ENCODE data around the gene FBXO34.
A peak's percentile ranks its signal among the peaks of the same experiment; 100 is the strongest.

FBXO34 gene

DNA sequence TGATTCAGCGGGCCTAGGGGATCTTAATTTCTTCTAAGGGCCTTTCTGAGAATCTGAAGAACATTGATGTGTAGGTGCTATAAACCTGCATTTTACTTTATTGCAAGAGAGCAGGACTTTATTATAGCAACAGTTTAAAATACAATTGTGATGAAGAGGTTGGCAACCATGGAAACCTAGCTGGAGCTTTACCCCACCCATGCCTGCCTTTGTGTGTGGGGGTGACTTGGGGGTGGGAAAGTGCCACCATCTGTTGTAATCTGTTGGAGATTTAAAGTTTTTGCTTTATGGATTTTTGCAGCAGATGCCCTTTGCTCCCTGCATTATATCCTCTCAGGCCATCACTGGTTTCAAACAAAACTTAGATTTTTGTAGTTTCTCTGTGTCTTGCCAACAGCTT lies 75.8 kb downstream of the FBXO34 start:
- no peak for DNase-seq (ENCODE audit: low spot score)

DNA sequence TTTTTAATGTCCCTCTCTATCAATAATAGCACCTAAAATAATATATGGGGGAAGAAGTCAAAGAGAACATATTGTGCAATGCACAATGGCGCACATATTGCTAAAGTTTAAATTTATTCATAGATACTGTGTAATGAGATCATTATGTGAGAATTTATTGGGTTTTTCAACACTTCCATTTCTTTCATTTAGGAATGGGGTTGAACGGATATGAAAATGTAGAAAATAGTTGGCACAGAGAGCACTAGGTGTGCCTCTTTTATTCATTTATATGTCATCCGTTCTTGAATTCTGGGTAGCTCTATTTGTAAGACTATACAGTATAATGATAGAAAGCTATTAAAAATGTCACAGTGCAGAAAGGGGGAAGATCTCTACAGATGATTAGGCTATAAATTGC lies 76.5 kb downstream of the FBXO34 start:
- DNase-seq (ENCODE audit: low spot score), result no peak

- no peak for DNase-seq (ENCODE audit: low spot score)
Observed at GRCh38 chr14:55348766-55349453, 77.7 kb downstream of the FBXO34 start.

GRCh38 chr14:55349565-55349964 lies 78.3 kb downstream of the FBXO34 start:
- no peak for DNase-seq (ENCODE audit: low spot score)

DNA sequence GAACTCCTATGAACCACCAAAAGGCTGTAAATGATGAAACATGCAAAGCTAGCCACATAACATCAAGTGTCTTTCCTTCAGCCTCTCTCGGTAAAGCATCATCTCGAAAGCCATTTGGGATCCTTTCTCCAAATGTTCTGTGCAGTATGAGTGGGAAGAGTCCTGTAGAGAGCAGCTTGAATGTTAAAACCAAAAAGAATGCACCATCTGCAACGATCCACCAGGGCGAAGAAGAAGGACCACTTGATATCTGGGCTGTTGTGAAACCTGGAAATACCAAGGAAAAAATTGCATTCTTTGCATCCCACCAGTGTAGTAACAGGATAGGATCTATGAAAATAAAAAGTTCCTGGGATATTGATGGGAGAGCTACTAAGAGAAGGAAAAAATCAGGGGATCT lies 79.2 kb downstream of the FBXO34 start:
- DNase-seq (ENCODE audit: low spot score), result no peak

GRCh38 chr14:55351111-55351510 lies 79.9 kb downstream of the FBXO34 start:
- DNase-seq (ENCODE audit: low spot score), result no peak

- DNase-seq (ENCODE audit: low spot score), result no peak
Observed at GRCh38 chr14:55352201-55352600, 81.0 kb downstream of the FBXO34 start.

DNA sequence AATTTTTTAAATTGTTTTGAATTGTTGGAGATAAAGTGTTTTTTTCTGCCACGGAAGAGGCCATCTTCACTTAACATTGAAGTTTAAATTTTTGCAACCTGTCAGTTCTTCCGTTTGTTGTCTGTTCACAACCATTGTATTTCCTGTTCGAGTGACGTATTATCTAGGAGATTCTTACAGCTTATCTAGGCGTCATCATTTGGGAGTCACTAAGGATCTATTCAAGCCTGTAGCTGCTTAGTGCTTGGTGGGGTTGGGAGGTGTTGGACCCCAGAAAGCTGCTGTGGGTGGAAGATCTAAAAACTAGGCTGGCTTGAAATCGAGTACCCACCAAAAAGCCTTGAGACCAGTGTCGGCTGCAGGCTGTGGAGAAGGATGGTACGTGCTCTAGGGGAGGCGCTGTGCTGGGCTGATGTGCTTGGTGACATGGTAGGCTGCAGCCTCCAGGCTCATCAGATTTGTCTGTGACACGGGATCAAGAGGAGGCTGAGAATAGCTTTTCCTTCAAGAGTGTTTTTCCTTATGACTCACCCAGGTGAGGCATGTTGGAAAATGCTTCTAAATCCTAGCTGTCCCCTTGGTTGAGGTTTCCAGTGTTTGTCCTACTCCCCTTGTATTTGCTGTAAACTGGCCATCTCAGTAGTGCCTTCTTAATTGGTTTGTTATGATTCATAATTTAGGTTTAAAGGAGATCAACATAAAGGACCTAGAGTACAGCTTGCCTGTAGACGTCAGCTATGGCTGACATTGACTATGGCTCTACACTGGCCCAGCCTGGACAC lies 82.7 kb downstream of the FBXO34 start:
- DNase-seq (ENCODE audit: low spot score), result peak; percentile 17

- DNase-seq (ENCODE audit: low spot score), result peak; percentile 75
Observed at GRCh38 chr14:55354500-55354899, 83.3 kb downstream of the FBXO34 start.

GRCh38 chr14:55355922-55356321 lies 84.7 kb downstream of the FBXO34 start:
- no peak for DNase-seq (ENCODE audit: low spot score)

DNA sequence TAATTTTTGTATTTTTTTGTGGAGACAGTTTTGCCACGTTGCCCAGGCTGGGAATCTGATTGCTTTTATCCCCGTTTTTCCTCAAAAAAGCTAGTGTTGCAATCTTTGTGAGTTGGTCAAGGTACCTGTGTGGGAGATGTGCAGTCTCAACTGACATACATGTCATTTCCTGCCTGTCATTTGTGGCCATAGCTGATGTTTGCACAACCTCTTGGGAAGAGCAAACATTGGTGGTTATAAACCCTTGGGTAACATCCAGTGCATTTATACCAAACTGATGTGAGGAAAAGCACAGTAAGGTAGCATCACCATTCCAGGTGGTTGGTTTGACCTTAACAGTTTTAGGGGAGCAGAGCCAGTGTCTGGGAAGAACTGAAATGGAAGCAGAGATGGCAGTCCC lies 85.7 kb downstream of the FBXO34 start:
- DNase-seq (ENCODE audit: low spot score), result no peak

GRCh38 chr14:55359307-55359706 lies 88.1 kb downstream of the FBXO34 start:
- no peak for DNase-seq (ENCODE audit: low spot score)

DNA sequence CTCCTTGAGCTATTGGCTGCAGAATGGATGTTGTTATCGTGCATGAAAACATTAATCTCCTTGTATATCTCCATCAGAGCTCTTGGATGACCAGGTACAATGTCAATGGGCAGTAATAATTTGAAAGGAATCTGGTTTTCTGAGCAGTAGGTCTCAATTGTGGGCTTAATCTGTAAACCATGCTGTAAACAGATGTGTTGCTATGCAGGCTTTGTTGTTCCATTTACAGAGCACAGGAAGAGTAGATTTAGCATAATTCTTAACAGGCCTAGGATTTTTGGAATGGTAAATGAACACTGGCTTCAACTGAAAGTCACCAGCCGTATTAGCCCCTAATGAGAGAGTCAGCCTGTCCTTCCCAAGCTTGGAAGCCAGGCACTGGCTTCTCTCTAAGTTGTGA lies 90.0 kb downstream of the FBXO34 start:
- DNase-seq (ENCODE audit: low spot score), result no peak

DNA sequence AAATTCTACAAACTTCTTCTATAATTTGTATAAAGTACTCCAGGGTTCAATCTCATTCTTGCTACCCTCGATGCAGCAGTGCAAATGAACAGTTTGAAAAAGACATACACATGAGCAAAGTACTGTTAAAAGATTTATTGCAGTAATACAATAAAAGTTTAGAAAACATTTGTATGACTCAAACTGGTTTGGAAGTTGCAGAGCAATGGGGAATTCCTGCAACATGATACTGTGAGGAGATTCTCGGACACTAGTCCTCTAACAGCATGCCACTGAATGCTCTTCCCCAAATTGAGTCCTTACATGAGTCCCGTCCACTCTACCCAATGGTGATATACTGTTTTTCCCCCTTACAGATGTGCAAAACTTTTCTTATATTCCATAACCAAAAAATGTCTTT lies 95.0 kb downstream of the FBXO34 start:
- DNase-seq (ENCODE audit: low spot score), result no peak

GRCh38 chr14:55370883-55371455 lies 99.7 kb downstream of the FBXO34 start:
- DNase-seq (ENCODE audit: low spot score), result no peak

DNA sequence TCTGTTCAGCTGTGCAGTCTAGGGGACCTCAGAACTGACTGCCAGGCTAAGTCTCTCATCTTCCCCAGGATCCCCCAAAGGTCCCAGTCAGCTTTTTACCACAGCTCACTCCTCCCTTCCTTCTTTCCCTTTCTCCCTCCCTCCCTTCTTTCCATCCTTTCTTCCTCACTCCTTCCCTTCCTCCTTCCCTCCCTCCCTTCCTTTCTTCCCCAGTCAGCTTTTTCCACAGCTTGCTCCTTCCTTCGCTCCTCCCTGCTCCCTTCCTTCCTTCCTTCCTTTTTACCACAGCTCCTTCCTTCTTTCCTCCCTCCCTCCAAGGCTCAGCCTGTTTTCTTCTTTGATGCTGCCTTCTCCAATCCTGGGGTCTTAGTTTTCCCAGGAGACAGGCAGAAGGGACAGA lies 101.2 kb downstream of the FBXO34 start:
- no peak for DNase-seq (ENCODE audit: low spot score)

DNA sequence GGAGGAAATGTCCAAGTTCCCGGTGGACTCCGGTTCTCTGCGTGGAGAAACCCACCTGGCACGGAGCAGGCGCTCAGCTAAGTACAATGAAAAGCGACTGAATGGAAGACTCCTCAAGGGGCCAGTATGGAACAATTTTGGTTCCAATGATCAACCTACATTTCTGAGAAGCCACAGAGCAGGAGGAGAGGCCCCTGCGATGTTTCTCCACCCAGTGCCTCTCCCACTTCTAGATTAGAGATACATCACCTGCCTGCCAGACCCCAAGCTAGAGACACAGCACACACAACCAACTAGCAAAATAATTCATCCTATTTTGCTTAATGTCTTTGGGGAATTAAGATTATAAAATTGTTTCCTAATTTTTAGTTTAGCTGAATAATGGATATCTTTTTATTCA lies 101.6 kb downstream of the FBXO34 start:
- DNase-seq (ENCODE audit: low spot score), result no peak

- peak; percentile 58 for DNase-seq (ENCODE audit: low spot score)
Observed at GRCh38 chr14:55373784-55374705, 102.8 kb downstream of the FBXO34 start.

- DNase-seq (ENCODE audit: low spot score), result no peak
Observed at GRCh38 chr14:55374771-55375170, 103.5 kb downstream of the FBXO34 start.

GRCh38 chr14:55377236-55377635 lies 106.0 kb downstream of the FBXO34 start:
- no peak for DNase-seq (ENCODE audit: low spot score)

DNA sequence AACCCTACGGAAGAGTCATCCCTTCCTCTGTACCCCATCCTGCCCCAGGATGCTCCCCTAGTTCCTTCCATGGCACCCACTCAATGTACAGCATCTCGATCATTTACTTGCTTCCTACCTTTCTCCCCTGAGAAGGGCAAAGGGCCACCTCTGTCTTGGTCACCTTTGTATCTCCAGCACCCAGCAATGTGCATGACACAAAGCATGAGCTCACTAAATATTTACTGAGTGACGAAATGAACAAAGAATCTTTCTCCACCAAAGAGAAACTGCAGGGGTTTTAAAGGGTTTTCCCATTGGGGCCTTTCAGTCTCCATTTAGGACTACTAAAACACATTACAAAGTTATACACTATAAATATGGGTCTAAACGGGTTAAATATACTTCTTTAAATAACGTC lies 109.8 kb downstream of the FBXO34 start:
- DNase-seq (ENCODE audit: low spot score), result no peak

GRCh38 chr14:55381561-55381960 lies 110.3 kb downstream of the FBXO34 start:
- DNase-seq (ENCODE audit: low spot score), result no peak
